HepG2 (cell line): ENCODE data around the gene PAPPA. TPM values are rescaled to one million over a fixed set of nuclear protein-coding genes. Genes with fewer than 3 reads are reported as not detected.

ENCODE experiments used
- CENPT ChIP-seq: sonication (generic); formaldehyde crosslinking; IDR thresholded peaks from 2 replicates; pipeline ENCODE4 v1.8.0; 2022; ENCODE audit warnings: low read depth, mild to moderate bottlenecking, moderate library complexity, missing genetic modification reagents
- ISX ChIP-seq: sonication (generic); formaldehyde crosslinking; conservative IDR thresholded peaks from 2 replicates; pipeline ENCODE4 v1.5.0; 2020; ENCODE audit warnings: missing genetic modification reagents
- MAZ ChIP-seq, 2 experiments: sonication (generic) in 1 of 2; formaldehyde crosslinking in 1 of 2; IDR thresholded peaks; 2 replicates each; pipeline versions ENCODE4 v1.5.0 to v1.6.1; 2012 to 2020; ENCODE audit warnings: low read depth in 2 of 2, mild to moderate bottlenecking in 2 of 2, borderline replicate concordance in 1 of 2, improper control_type of control experiment in 1 of 2, low read length in 1 of 2, missing genetic modification reagents in 1 of 2, moderate library complexity in 1 of 2
- MIER2 ChIP-seq: IDR thresholded peaks from 2 replicates; pipeline ENCODE4 v1.6.1; 2016; ENCODE audit warnings: missing biosample characterization, missing genetic modification reagents
- MIER3 ChIP-seq: IDR thresholded peaks from 2 replicates; pipeline ENCODE4 v1.6.1; 2016; ENCODE audit warnings: missing compliant biosample characterization, borderline replicate concordance
- MTA3 ChIP-seq: sonication (generic); formaldehyde crosslinking; IDR thresholded peaks from 2 replicates; pipeline ENCODE4 v1.4.0; 2020; ENCODE audit warnings: missing genetic modification reagents
- MTF2 ChIP-seq: sonication (generic); formaldehyde crosslinking; IDR thresholded peaks from 2 replicates; pipeline ENCODE4 v1.5.0; 2020; ENCODE audit warnings: missing genetic modification reagents, borderline replicate concordance
- NFYB ChIP-seq: sonication (generic); formaldehyde crosslinking; IDR thresholded peaks from 2 replicates; pipeline ENCODE4 v1.4.0; 2020; ENCODE audit warnings: missing genetic modification reagents
- NR2C2 ChIP-seq: sonication (generic); formaldehyde crosslinking; IDR thresholded peaks from 2 replicates; pipeline ENCODE4 v1.4.0; 2020; ENCODE audit warnings: missing genetic modification reagents, mild to moderate bottlenecking, moderate library complexity, borderline replicate concordance
- PLRG1 ChIP-seq: fragments of 450-650 bp; conservative IDR thresholded peaks from 2 replicates; pipeline ENCODE4 v1.6.1; 2016
- REXO4 ChIP-seq: sonication (generic); formaldehyde crosslinking; IDR thresholded peaks from 2 replicates; pipeline ENCODE4 v1.8.0; 2022; ENCODE audit warnings: missing genetic modification reagents, mild to moderate bottlenecking, borderline replicate concordance
- RNF2 ChIP-seq: fragments of 450-650 bp; conservative IDR thresholded peaks from 2 replicates; pipeline ENCODE4 v1.6.1; 2016; ENCODE audit warnings: low read depth
- SMAD1 ChIP-seq: sonication (generic); formaldehyde crosslinking; IDR thresholded peaks from 2 replicates; pipeline ENCODE4 v1.4.0; 2020; ENCODE audit warnings: missing genetic modification reagents, low read depth, mild to moderate bottlenecking, borderline replicate concordance
- TP53 ChIP-seq: sonication (generic); formaldehyde crosslinking; conservative IDR thresholded peaks from 2 replicates; pipeline ENCODE4 v1.4.0; 2020; ENCODE audit warnings: missing genetic modification reagents
- ZFX ChIP-seq: sonication (generic); formaldehyde crosslinking; IDR thresholded peaks from 2 replicates; pipeline ENCODE4 v1.4.0; 2020; ENCODE audit warnings: mild to moderate bottlenecking, low read depth, missing genetic modification reagents, moderate library complexity
- ZNF10 ChIP-seq: sonication (generic); formaldehyde crosslinking; IDR thresholded peaks from 2 replicates; pipeline ENCODE4 v1.4.0; 2020; ENCODE audit warnings: mild to moderate bottlenecking, low read depth, missing genetic modification reagents, borderline replicate concordance
- ZNF724P ChIP-seq: sonication (generic); formaldehyde crosslinking; IDR thresholded peaks from 2 replicates; pipeline ENCODE4 v1.8.0; 2022; ENCODE audit warnings: missing genetic modification reagents, borderline replicate concordance
- ZNF850 ChIP-seq: sonication (generic); formaldehyde crosslinking; conservative IDR thresholded peaks from 2 replicates; pipeline ENCODE4 v1.9.0; 2021; ENCODE audit warnings: mild to moderate bottlenecking, missing genetic modification reagents
- ZSCAN20 ChIP-seq: sonication (generic); formaldehyde crosslinking; IDR thresholded peaks from 2 replicates; pipeline ENCODE4 v1.4.0; 2020; ENCODE audit warnings: missing genetic modification reagents, mild to moderate bottlenecking, borderline replicate concordance
- polyA plus RNA-seq, 8 experiments: library from polyadenylated mRNA; depleted of rRNA in 3 of 8; stranded (reverse) in 7 of 8; unstranded in 1 of 8; fragments of >200 nt; fragmentation: Illumina TruSeq in 4 of 8; extraction: Trizol in 4 of 8; gene quantifications; 2 replicates each; pipeline versions ENCODE4 v1.2.1 to v1.2.3, GENCODE V29; 2011 to 2016; ENCODE audit warnings: low read depth in 4 of 8, missing spikeins in 1 of 8, mixed read lengths in 1 of 8; ENCODE audit not compliant: insufficient read depth in 1 of 8
- total RNA-seq, 5 experiments: library from RNA; depleted of rRNA; stranded (reverse); fragments of >200 nt; fragmentation: Illumina TruSeq; extraction: Trizol; gene quantifications; 2 replicates each; pipeline ENCODE4 v1.2.3, GENCODE V29; 2016; ENCODE audit warnings: low read depth in 1 of 5
- TF ChIP-seq, protein P1 (sequence below): sonication (generic); formaldehyde crosslinking; IDR thresholded peaks from 2 replicates; pipeline ENCODE4 v1.4.0; 2020; ENCODE audit warnings: low read depth, missing genetic modification reagents
- TF ChIP-seq, protein P2 (sequence below): sonication (generic); formaldehyde crosslinking; IDR thresholded peaks from 2 replicates; pipeline ENCODE4 v1.9.0; 2021; ENCODE audit warnings: missing genetic modification reagents, borderline replicate concordance
- TF ChIP-seq, protein P3 (sequence below): IDR thresholded peaks from 2 replicates; pipeline ENCODE4 v1.6.1; 2016; ENCODE audit warnings: control low read depth
- TF ChIP-seq, protein P4 (sequence below): sonication (generic); formaldehyde crosslinking; IDR thresholded peaks from 2 replicates; pipeline ENCODE4 v1.4.0; 2020; ENCODE audit warnings: low read depth, mild to moderate bottlenecking, missing genetic modification reagents

The PAPPA gene
- total and polyA plus RNA-seq, 2 of the 13 experiments (the other 11 are each of a cell fraction or from before 2014, with no cell fraction given) = 0.09 to 0.11 TPM

DNA sequence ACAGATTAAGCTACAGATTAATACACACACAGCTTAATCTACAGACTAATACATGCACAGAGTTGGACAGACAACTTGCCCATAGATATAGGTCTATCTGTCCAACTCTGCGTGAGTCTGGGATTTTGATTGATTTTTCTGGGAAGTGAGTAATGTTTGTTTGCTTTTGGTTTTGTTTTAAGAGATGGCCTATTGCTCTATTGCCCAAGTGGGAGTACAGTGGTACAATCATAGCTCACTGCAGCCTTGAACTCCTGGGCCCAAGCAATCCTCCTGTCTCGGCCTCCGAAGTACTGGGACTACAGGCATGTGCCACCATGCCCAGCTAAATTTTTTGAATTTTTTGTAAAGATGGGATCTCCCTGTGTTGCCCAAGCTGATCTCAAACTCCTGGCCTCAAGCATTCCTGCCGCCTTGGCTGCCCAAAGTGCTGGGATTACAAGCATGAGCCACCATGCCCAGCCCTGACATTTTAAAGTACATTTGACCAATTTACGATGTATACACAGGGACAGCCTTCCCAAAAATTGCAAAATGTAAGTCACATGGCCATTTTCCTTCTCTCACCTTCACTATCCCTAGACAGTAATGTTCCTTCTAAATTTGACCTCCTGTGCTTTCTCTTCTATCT, 50.8 kb downstream of the PAPPA start (continued):
- TF ChIP-seq MAZ (IDR thresholded peaks at IDR 0.05; ENCODE audit: borderline replicate concordance, low read depth, low read length) (no peak), MAZ (CRISPR knock-in tag; IDR thresholded peaks at IDR 0.05; ENCODE audit: low read depth) (no peak), SMAD1 (CRISPR knock-in tag) (no peak), PLRG1 (no peak), MTA3 (CRISPR knock-in tag) (no peak), MIER3 (0 out of 2 replicates have a peak, but pooled peaks have one; percentile 66), NFYB (CRISPR knock-in tag) (no peak), ZSCAN20 (CRISPR knock-in tag) (no peak), CENPT (CRISPR knock-in tag) (no peak), REXO4 (CRISPR knock-in tag) (no peak), ZFX (CRISPR knock-in tag) (peak; percentile 44; the same call in 1 of the 2 replicates), MIER2 (CRISPR knock-in tag) (no peak), NR2C2 (CRISPR knock-in tag) (peak; percentile 70), ZNF850 (CRISPR knock-in tag) (no peak), ZNF724P (CRISPR knock-in tag) (no peak), ZNF10 (CRISPR knock-in tag) (no peak), ISX (no peak), MTF2 (CRISPR knock-in tag) (no peak), RNF2 (no peak), TP53 (CRISPR knock-in tag) (no peak)
- TF ChIP-seq, protein P1, sequence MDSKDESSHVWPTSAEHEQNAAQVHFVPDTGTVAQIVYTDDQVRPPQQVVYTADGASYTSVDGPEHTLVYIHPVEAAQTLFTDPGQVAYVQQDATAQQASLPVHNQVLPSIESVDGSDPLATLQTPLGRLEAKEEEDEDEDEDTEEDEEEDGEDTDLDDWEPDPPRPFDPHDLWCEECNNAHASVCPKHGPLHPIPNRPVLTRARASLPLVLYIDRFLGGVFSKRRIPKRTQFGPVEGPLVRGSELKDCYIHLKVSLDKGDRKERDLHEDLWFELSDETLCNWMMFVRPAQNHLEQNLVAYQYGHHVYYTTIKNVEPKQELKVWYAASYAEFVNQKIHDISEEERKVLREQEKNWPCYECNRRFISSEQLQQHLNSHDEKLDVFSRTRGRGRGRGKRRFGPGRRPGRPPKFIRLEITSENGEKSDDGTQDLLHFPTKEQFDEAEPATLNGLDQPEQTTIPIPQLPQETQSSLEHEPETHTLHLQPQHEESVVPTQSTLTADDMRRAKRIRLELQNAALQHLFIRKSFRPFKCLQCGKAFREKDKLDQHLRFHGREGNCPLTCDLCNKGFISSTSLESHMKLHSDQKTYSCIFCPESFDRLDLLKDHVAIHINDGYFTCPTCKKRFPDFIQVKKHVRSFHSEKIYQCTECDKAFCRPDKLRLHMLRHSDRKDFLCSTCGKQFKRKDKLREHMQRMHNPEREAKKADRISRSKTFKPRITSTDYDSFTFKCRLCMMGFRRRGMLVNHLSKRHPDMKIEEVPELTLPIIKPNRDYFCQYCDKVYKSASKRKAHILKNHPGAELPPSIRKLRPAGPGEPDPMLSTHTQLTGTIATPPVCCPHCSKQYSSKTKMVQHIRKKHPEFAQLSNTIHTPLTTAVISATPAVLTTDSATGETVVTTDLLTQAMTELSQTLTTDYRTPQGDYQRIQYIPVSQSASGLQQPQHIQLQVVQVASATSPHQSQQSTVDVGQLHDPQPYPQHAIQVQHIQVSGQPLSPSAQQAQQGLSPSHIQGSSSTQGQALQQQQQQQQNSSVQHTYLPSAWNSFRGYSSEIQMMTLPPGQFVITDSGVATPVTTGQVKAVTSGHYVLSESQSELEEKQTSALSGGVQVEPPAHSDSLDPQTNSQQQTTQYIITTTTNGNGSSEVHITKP = 0 out of 2 replicates have a peak, but pooled peaks have one; percentile 43
- TF ChIP-seq, protein P2, sequence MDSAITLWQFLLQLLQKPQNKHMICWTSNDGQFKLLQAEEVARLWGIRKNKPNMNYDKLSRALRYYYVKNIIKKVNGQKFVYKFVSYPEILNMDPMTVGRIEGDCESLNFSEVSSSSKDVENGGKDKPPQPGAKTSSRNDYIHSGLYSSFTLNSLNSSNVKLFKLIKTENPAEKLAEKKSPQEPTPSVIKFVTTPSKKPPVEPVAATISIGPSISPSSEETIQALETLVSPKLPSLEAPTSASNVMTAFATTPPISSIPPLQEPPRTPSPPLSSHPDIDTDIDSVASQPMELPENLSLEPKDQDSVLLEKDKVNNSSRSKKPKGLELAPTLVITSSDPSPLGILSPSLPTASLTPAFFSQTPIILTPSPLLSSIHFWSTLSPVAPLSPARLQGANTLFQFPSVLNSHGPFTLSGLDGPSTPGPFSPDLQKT = no peak
- TF ChIP-seq, protein P3, sequence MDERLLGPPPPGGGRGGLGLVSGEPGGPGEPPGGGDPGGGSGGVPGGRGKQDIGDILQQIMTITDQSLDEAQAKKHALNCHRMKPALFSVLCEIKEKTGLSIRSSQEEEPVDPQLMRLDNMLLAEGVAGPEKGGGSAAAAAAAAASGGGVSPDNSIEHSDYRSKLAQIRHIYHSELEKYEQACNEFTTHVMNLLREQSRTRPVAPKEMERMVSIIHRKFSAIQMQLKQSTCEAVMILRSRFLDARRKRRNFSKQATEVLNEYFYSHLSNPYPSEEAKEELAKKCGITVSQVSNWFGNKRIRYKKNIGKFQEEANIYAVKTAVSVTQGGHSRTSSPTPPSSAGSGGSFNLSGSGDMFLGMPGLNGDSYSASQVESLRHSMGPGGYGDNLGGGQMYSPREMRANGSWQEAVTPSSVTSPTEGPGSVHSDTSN (CRISPR knock-in tag) = no peak
- TF ChIP-seq, protein P4, sequence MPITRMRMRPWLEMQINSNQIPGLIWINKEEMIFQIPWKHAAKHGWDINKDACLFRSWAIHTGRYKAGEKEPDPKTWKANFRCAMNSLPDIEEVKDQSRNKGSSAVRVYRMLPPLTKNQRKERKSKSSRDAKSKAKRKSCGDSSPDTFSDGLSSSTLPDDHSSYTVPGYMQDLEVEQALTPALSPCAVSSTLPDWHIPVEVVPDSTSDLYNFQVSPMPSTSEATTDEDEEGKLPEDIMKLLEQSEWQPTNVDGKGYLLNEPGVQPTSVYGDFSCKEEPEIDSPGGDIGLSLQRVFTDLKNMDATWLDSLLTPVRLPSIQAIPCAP (CRISPR knock-in tag) = no peak
